ENCODE measurements around the gene HS3ST1.

GRCh38 chr4:11436673-11437072 lies 8.0 kb upstream of the HS3ST1 start:
- TF ChIP-seq CTCF (IDR thresholded peaks at IDR 0.05; ENCODE audit: insufficient read depth, low read length, poor library complexity, severe bottlenecking) (no peak), EZH2phosphoT487 (conservative IDR thresholded peaks at IDR 0.05; ENCODE audit: low read length) (no peak)

All from SU-DHL-6 (cell line).